HG03139 (cell line): Measurements from ENCODE around the gene TRIM14.
"Not testable (repeated sequence)": the region's sequence is repeated elsewhere in the genome, so short reads cannot be mapped to it uniquely, and the experiment has no call there.

ENCODE experiments used
- ATAC-seq: cut with Tn5 transposase; IDR thresholded peaks from one replicate; pipeline ENCODE4 v1.9.1; 2021; ENCODE audit not compliant: unreplicated experiment

Gene TRIM14

GRCh38 chr9:98142182-98142907 lies 23.3 kb upstream of the TRIM14 start:
- ATAC-seq, result no peak

DNA sequence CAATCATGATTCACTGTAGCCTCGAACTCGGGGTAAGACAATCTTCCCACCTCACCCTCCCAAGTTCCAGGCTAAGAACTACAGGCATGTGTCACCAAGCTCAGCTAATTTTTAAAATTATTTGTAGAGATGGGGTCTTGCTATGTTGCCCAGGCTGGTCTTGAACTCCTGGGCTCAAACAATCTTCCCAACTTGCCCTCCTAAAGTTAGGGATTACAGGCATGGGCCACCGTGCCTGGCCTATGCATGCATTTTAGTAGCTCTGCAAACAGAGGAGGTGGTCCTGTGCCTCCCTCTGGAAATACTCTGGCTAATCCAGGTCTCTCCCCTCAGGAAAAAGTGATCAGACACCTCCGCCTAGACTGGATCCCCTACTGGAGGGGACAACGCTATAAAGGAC lies 21.5 kb upstream of the TRIM14 start:
- ATAC-seq, result no peak

GRCh38 chr9:98136489-98136888 lies 17.5 kb upstream of the TRIM14 start:
- no peak for ATAC-seq

- no peak for ATAC-seq
Observed at GRCh38 chr9:98135938-98136337, 16.9 kb upstream of the TRIM14 start.

DNA sequence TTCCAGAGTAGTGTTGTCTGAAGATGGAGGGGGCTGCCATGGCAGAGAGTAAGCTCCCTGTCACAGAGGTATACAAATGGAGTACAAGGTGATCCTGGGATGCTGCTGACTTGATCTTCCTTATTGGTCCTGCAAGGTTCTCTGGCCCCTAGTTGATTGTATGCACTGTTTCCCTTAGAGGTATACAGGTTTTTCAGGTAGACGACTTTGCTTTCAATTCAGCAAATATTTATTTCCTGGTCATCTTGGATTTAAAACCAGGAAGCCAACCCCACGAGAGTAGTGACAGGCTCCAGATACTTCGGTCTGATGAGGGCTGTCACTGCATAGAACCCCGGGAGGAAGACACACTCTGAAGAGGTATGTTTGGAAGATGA lies 16.5 kb upstream of the TRIM14 start:
- no peak for ATAC-seq

- ATAC-seq, result no peak
Observed at GRCh38 chr9:98134702-98135557, 15.9 kb upstream of the TRIM14 start.

DNA sequence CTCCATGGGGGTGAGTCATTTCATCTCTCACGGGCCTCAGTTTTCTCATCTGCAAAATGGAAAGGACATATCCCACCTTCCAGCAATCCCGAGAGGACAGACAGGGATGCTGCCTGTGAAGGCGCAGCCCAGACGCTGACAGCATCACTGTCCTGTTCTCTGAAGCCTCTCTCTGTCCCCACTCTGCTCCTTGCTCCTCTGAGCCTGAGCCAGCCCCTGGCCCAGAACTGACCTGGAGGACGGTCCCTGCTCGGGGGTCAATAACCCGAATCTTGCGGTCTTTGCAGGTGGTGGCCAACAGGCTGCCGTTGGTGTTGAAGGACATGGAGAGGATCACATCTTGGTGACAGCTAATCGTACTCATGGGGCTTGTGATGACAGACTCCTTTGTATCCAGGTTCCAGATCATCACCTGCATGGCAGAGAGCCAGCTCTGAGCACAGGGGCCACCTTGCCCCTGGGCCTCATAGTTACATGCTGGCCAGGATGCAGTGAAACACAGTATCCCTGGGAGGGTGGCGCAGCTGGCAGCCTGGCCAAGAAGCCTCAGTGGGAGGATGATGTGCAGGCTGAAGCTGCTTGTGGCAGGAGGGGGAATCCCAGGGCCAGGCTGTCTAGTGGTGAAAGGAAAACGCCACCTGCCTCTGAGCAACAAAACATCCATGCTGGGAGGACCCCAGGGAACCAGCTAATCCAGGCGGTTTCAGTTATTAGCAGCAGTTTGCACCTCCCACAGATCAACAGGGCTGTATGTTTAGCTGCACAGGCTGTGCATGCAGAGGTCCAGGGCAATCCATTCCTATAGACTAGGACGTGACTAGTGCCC lies 14.0 kb upstream of the TRIM14 start:
- no peak for ATAC-seq

- no peak for ATAC-seq
Observed at GRCh38 chr9:98132158-98132557, 13.1 kb upstream of the TRIM14 start.

GRCh38 chr9:98130576-98131228 lies 11.7 kb upstream of the TRIM14 start:
- no peak for ATAC-seq

DNA sequence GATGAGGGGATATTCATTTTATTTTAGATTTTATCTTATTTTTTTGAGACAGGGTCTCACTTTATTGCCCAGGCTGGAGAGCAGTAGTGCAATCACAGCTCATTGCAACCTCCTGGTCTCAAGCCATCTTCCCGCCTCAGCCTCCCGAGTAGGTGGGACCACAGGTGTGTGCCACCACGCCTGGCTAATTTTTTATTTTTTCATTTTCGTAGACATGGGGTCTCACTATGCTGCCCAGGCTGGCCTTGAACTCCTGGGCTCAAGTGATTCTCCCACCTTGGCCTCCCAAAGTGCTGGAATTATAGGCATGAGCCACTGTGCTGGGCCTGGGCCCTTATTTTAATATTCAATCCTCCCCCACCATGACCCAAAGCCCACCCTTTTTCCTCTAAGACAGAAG lies 11.0 kb upstream of the TRIM14 start:
- not testable (repeated sequence) for ATAC-seq

DNA sequence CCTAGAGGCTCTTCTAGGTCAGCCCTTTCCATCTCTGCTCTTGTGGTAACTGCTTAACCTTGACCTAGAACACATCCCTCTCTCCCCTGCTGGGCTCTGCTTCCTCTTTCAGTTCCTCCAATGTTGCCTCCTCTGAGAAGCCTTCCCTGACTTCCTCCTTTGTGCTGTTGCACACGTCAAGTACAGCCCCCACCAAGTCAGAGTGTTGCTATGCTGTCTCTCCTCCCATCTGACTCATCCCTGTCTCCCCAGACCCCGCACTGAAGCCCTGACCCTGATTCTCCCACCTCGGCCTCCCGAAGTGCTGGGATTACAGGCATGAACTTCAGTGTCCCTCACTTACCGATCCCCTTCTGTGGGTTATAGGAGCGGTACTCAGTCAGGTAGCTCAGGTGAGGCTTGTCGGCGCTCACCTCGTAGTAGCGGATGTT lies 10.4 kb upstream of the TRIM14 start:
- peak; percentile 86 for ATAC-seq

- no peak for ATAC-seq
Observed at GRCh38 chr9:98128316-98128715, 9.3 kb upstream of the TRIM14 start.

DNA sequence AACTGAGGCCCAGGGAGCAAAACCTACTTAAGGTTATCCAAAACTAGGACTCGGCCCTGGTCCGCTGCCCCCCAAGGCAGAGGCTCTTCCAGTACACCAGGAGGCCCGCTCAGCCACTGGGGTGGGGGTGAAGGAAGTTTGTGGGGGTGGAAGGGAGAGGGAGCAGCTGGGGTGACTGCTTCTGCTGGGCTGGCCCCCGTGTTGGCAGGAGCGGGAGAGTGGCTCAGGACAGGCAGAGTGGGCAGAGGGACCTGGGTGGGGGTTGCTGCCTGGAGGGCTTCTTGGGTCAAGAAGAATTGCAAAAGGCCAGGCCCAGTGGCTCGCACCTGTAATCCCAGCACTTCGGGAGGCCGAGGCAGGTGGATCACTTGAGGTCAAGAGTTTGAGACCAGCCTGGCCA lies 8.2 kb upstream of the TRIM14 start:
- no peak for ATAC-seq

DNA sequence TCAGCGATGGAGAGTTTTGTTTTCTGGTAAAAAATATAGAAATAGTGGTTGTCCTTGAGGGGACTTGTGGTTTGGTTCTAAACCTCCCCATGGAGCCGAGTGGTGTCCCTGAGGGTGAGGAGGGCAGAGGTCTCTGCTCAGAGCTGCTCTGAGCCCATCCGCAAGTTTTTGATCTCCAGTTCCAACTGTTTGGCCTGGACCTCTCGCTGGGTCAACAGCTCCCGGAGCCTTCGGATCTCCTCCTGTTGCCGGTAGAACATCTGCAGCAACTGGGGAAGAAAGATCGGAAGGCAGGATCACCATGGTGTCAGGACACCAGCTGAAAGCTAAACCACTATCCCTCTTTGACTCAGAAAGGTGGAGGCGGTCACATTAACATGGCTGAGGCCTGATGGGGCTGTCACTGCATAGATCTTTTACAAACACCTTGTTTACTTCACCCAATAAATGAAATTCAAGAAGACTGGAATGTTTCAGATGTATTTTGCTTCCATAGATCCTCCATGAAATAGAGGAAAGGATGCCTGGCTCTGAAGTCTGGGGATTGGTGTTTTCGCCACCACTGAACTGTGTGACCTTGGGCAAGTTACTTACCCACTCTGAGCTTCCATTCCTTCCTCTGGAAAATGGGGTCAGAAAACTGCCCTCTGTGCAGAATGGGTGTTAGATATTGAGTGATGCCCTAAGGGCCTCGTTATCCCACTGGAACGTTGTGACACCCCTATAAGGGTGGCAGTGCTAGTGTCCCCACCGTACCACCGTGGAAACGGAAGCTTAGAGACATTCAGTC lies 5.8 kb upstream of the TRIM14 start:
- ATAC-seq, result no peak

DNA sequence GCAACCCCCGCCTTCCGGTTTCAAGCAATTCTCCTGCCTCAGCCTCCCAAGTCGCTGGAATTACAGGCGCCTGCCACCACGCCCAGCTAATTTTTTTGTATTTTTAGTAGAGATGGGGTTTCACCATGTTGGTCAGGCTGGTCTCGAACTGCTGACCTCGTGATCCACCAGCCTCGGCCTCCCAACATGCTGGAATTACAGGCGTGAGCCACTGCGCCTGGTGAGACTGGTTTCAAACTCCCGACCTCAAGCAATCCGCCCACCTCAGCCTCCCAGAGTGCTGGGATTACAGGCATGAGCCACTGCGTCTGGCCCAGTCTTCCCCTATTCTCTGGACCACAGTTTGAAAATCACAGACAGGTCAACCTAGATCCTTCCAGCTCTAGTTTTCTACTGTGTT lies 5.1 kb upstream of the TRIM14 start:
- ATAC-seq, result not testable (repeated sequence)

GRCh38 chr9:98121058-98121457 lies 2.0 kb upstream of the TRIM14 start:
- no peak for ATAC-seq

GRCh38 chr9:98120476-98120875 lies 1.5 kb upstream of the TRIM14 start:
- ATAC-seq, result no peak

- ATAC-seq, result no peak
Observed at GRCh38 chr9:98117984-98118639, 910 bp downstream of the TRIM14 start.

- ATAC-seq, result not testable (repeated sequence)
Observed at GRCh38 chr9:98117097-98117496, 1.9 kb downstream of the TRIM14 start.

DNA sequence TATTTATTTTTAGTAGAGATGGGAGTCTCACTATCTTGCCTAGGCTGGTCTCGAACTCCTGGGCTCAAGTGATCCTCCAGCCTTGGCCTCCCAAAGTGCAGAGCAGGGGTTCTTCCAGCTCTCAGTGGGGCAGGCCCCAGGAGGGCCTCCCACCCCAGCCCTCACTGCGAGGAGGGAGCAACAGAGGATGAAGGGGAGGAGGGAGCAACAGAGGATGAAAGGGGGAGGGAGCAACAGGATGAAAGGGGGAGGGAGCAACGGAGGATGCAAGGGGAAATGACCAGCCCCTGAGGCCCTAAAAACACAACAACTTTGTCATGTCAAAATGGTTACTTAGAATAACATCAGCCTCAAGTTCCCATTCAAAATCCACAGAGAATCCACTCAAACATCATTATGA lies 10.0 kb downstream of the TRIM14 start:
- ATAC-seq, result no peak
